Activated naive CD4-positive, alpha-beta T cell (primary cell): ENCODE measurements around the gene XCL1.

Experiments used
- DNase-seq, 4 experiments: peaks; one replicate each; lab custom pipeline; 2025; lab: John Stamatoyannopoulos, UW

Gene XCL1

DNA sequence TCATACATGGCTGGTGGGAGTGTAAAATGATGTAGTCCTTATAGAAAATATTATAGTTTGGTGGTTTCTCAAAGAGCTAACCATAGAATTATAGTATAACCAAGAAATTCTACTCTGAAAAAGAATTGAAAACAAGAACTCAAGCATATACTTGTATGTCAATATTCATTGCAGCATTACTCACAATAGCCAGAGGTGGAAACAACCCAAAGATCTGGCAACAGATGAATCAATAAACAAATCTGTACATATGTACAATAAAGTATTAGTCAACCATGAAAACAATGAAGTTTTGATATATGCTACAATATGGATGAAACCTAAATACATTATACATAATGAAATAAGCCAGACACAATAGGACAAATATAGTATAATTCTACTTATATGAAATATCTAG, 29.7 kb downstream of the XCL1 start:
- DNase-seq, result no peak

DNA sequence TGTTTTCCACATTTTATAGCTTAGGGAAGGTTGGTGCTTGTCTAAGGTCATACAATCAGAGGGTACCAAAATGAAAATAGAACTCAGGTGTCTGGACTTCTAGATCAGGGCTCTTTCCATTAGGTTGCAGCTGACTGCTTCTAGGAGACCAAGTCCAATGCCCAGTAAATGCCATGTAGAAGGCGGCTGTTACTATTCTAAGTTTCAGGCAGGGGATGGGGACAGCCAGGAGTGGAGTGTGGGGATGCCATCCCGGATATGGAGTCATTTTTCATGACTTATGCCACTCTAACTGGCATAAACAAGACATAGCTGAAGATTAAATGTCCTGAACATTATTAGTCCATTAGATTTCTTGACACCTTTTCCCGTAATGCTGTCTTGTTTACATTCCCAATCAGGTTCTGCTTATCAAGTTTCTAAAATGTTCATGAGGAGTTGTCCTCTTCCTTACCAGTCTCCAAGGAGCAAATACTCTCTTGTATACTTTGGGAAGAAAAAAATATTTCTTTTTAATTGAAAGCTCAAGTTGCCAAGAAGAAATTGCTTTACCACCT, 31.5 kb downstream of the XCL1 start:
- DNase-seq, result no peak

GRCh38 chr1:168608796-168609715, 32.7 kb downstream of the XCL1 start:
- DNase-seq, result no peak

DNA sequence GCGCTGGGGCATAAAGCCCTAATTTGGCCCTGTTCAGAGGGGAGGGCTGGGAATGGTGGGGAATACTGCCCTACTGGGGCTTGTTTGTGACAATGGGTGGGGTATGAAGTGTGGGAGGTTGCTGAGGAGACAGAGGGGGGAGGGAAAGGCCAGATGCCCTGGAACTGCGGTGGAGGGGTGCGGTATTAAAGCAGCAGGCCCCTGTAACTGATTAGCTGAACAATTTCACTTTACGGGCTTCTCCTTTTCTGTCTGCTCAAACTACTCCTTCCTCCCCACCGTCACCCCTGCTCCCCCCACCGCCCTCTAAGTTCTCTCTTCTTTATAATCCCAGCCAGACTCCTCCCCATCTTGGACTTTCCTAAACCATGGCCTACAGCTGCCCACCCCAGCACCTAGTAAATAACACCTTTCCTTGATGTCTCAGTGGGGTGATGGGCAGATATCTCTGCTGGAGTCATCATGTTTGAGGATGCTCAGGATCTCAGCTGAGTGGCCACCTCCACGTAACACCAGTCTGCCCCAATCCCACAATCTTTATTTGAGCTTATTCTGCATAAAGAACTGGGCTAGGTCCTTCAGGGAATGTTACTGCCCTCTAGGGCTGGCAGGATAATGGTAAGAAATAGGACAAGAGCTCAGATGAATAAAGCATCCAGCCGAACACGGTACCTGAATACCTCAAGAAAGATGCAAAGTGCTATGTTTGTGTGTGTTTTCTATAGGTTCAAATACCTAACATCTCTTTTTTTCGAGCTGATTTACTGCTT, 33.5 kb downstream of the XCL1 start:
- no peak for DNase-seq

GRCh38 chr1:168613038-168613451, 36.6 kb downstream of the XCL1 start:
- no peak for DNase-seq

DNA sequence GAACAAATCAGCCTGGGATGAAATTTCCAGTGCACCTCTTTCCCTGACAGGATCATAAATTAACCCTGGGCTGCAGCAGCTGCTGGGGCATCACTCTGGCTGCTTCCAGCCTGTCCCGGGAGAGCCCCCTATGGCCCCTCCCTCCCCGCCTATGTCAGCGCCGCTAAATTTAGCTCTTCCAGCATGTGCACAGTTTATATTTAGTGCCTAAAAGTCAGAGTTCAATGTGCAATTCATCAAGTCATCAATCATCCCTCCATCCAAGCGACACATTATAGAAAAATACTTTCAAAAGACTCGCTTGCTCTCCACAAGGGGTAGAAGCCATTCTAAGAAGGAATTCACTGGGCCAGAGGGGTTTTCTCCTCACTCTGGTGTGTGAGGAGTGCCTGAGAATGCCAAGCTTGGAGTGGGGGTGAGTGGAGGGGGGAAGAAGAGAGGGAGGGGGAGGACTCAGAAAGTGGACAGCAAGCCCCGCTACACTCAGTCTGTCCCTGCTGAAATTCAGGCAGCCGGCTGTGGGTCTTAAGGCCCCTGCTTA, 37.4 kb downstream of the XCL1 start:
- no peak for DNase-seq

- DNase-seq, result no peak
Measured at GRCh38 chr1:168614235-168614634, 37.8 kb downstream of the XCL1 start.

GRCh38 chr1:168615965-168616364, 39.6 kb downstream of the XCL1 start:
- DNase-seq, result no peak

- no peak for DNase-seq
Measured at GRCh38 chr1:168617974-168618750, 41.8 kb downstream of the XCL1 start.

GRCh38 chr1:168618886-168619285, 42.5 kb downstream of the XCL1 start:
- DNase-seq, result no peak

DNA sequence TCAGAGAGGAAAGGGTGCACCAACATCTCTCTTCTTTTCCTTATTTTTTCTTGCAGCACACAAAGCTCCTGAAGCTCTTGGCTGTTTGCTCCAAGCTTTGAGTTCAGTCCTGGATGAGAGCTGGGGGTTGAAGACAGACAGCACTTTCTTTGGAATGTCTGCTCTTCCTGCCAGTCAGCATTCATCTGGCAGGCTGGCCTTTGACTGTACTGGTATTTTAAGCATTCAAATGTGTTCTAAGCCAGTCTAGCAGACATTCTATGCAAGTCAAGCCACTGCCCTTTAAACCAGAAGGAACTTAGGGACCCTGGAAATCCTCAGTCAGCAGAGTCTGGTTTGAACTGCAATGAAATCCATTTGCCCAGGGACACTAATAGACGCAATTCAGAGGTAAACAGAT, 45.0 kb downstream of the XCL1 start:
- no peak for DNase-seq

GRCh38 chr1:168623003-168623828, 46.8 kb downstream of the XCL1 start:
- no peak for DNase-seq

DNA sequence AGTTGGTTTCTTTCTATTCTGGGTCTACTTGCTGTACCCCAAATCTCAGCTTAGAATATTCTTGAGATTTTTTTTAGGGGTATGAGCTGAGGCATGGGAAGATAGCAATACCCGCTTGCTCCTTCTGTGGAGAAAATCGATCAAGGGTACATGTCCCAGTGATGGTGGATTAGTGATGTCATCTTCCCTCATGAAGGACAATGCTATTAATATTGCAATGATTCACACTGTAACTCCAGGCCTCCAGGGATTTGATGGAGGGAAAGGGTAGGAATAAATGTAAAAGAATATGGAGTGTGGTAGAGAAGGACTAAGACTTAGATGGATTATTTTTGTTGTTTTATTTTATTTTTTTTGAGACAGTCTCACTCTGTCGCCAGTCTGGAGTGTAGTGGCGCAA, 47.4 kb downstream of the XCL1 start:
- no peak for DNase-seq

GRCh38 chr1:168626326-168626725, 49.9 kb downstream of the XCL1 start:
- no peak for DNase-seq

DNA sequence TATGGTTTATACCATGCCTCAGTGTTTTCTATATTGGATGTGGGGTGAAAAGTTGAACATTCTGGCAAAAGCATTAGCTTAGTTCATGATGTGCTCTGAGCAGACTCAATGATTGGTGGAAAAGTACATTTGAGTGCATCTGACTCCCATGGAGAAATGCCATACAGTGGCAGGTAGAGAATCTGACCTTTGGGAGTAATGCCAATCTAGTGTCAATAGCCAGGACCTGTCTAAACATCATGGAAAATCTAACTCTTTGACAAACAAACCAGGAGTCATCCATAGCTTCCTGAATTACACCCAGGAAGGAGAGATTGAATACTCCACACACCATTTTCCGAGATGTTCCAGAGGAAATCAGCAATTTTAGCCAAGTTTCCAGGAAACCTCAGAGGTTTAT, 51.0 kb downstream of the XCL1 start:
- DNase-seq, result no peak

- no peak for DNase-seq
Measured at GRCh38 chr1:168628807-168629206, 52.4 kb downstream of the XCL1 start.

GRCh38 chr1:168629466-168629865, 53.1 kb downstream of the XCL1 start:
- no peak for DNase-seq
